HUES6 (cell line): ENCODE measurements around the gene MIPEP.
"Not testable (repeated sequence)": the region's sequence is repeated elsewhere in the genome, so short reads cannot be mapped to it uniquely, and the experiment has no call there.

Experiments used
- H3K27ac ChIP-seq: 2 replicates; pipeline ENCODE4 v1.7.0; 2013; ENCODE audit warnings: low read depth, mild to moderate bottlenecking, low read length, inconsistent platforms
- H3K27me3 ChIP-seq: 2 replicates; pipeline ENCODE4 v1.6.1; 2013; ENCODE audit warnings: low read length; ENCODE audit not compliant: control insufficient read depth, insufficient read depth
- H3K36me3 ChIP-seq: 2 replicates; pipeline ENCODE4 v1.6.1; 2013; ENCODE audit warnings: low read length; ENCODE audit not compliant: control insufficient read depth, insufficient read depth
- H3K4me1 ChIP-seq: 2 replicates; pipeline ENCODE4 v1.6.1; 2013; ENCODE audit warnings: low read length; ENCODE audit not compliant: control insufficient read depth, insufficient read depth
- H3K4me3 ChIP-seq: 2 replicates; pipeline ENCODE4 v1.5.1; 2013; ENCODE audit warnings: low read depth, low read length
- H3K9ac ChIP-seq: one replicate; pipeline ENCODE4 v1.6.1; 2013; ENCODE audit warnings: mild to moderate bottlenecking, low read length
- H3K9me3 ChIP-seq: 2 replicates; pipeline ENCODE4 v1.6.1; 2013; ENCODE audit warnings: low read depth, low read length; ENCODE audit not compliant: control insufficient read depth, insufficient read depth

Gene MIPEP

DNA sequence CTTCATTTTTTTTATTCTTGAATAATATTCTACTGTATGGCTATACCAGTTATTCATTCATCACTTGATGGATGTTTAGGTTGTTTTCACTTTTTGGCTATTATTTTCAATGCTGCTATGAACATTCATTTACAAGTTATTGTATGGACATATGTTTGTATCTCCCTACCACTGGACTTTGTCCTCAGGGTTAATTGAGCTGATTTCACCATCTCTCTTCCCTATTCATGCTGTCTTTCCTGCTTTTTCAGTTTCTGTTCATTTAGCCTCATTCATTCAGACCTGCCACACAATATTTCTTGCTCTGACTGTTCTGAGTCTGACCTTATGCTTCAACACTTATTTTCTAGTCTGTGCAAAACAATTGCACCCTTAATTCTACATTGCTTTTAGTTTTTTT, 20.4 kb upstream of the MIPEP start:
- Histone ChIP-seq H3K9me3 (no peaks in the 10 kb centered on the region), H3K36me3 (no peaks in the 10 kb centered on the region), H3K27ac (no peak overlapping the region), H3K27me3 (0 out of 2 replicates have a peak, but pooled peaks cover under 1% of the 10 kb centered on the region), H3K9ac (no peak overlapping the region), H3K4me3 (no peak overlapping the region), H3K4me1 (peaks cover 5% of the 10 kb centered on the region; the same call in 1 of the 2 replicates)

DNA sequence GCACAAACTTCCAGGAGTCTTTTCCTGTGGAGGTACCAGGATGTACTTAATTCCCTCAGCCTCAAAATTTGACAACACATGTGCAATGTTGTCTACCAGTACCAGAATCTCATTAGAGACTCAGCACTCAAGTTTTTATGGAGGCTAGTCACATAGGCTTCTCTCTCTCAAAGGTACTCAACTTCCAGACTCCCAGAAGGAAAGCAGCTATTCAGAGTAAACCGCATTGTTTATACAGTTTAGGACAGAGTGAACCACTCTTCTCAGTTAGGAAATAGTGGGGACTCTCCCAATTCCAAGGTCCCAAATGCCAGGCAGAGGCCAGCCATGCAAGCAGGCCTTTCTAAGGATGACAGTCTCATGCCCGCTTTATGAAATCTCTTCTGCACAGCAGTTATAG, 16.6 kb upstream of the MIPEP start:
- no peaks in the 10 kb centered on the region for H3K9me3 ChIP-seq
- no peak overlapping the region for H3K27ac ChIP-seq
- no peak overlapping the region for H3K9ac ChIP-seq

DNA sequence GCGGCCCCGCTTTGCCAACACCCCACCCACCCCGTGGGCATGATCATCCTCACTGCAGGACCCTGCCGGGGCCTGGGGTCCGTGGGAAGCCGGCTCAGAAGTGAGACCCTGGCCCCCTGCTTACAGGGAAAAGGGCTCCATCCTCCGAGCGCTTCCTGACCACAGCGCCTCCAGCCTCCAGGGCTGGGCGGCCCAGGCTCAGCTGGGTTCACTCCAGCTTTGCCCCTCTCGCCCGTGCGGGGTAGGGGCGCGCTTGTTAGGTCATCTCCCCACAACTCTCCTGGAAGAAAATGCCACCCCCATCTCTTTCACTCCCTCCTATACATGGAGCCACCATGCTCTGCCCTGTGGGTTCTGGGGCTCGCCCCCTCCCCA, 14.7 kb upstream of the MIPEP start:
- H3K9ac ChIP-seq = no peak overlapping the region
- H3K9me3 ChIP-seq = no peaks in the 10 kb centered on the region
- H3K27me3 ChIP-seq = peaks cover 27% of the 10 kb centered on the region
- peaks cover 2% of the 10 kb centered on the region; the same call in 1 of the 2 replicates for H3K4me1 ChIP-seq
- peak overlapping the region; percentile 54 for H3K4me3 ChIP-seq
- no peak overlapping the region for H3K27ac ChIP-seq
- H3K36me3 ChIP-seq = no peaks in the 10 kb centered on the region

More for the DNA sequence above, 16.6 kb upstream of the MIPEP start:
- Histone ChIP-seq H3K36me3 (no peaks in the 10 kb centered on the region), H3K4me1 (peaks cover 2% of the 10 kb centered on the region; the same call in 1 of the 2 replicates), H3K27me3 (peaks cover 27% of the 10 kb centered on the region), H3K4me3 (no peak overlapping the region)

DNA sequence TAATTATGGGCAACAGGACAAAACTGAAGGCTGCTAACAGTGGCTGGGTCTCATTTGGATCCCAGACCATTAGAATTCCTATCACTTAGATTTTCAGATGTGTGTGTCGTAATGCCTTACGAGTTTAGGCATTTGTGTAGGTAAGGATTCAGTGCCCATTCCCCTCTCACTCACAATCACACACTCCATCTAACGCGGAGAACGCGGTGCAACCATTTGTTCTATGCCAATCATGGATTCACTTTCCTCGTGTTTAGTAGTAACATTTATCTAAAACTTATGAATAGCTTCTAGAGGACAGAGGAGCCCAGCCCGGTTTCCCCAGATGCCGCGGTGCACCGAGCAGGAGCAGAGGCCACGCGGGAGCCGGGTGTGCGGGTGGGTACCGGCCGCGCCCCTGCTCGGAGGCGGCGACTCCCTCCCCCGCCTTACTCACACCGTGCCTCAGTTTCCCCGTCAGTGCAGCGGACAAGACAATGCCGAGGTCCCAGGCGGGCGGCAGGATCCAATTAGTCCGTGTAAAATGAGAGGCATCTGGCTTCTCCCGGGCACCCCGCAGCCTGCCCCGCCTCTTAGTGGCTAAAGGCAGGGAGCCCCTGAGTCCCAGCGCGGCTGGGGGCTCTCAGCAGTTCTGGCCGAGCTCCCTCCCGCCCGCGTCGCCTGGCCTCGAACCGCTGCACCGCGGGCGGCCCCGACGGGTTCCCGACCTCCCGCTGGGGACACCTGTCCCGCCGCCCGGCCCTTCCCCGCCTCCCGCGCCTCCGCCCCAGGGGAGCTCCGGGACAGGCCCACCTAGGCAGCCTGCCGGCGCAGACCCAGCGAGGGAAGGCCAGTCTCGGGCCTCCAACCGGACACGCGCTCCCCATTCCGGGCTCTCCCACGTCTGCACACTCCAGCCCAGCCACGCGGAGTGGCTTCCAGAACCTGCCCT, 14.0 kb upstream of the MIPEP start:
- Histone ChIP-seq H3K4me1 (peaks cover 2% of the 10 kb centered on the region; the same call in 1 of the 2 replicates), H3K4me3 (peak overlapping the region; percentile 54), H3K9ac (peak overlapping the region; percentile 33), H3K27ac (no peak overlapping the region), H3K27me3 (peaks cover 27% of the 10 kb centered on the region), H3K36me3 (no peaks in the 10 kb centered on the region), H3K9me3 (no peaks in the 10 kb centered on the region)

DNA sequence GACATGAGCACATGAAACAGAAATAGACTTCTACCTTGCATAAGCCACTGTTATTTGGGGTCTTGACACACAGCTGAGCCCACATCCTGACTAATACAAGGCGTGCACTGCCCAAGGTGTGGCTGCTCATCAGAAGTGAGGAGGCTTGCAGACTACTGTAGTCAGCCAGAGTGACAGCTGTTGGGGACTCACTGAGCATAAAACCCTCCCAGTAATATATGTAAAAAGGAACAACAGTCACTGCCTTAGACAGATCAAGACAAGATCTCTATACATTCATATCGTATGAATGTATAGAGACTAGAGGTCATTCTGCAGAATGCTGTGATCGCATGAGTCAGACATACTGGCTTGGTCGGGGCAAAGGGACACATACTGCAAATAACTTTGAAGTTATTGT, 12.2 kb upstream of the MIPEP start:
- H3K27me3 ChIP-seq = peaks cover 27% of the 10 kb centered on the region
- no peaks in the 10 kb centered on the region for H3K9me3 ChIP-seq
- no peaks in the 10 kb centered on the region for H3K36me3 ChIP-seq
- H3K4me3 ChIP-seq = no peak overlapping the region
- peaks cover 2% of the 10 kb centered on the region; the same call in 1 of the 2 replicates for H3K4me1 ChIP-seq
- H3K9ac ChIP-seq = no peak overlapping the region
- no peak overlapping the region for H3K27ac ChIP-seq

DNA sequence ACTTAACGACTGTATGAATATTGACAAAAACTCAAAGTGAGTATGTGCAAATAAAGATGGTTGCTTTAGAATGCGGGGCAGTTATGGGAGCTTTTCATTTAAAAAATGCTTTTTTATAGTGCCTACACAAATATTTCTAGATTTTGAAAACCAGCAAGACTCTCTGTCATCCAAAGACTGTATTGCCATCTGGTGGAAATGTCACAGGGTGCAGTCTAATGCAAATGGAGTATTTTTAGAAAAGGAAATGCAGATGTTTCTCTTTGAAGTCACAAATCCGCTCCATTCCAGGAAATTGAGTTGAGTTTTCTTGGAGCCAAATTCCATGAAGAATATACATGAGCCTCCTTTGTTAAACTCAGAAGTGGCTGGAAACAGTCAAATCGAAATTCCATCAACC, 10.4 kb upstream of the MIPEP start:
- H3K9me3 ChIP-seq = no peaks in the 10 kb centered on the region

DNA sequence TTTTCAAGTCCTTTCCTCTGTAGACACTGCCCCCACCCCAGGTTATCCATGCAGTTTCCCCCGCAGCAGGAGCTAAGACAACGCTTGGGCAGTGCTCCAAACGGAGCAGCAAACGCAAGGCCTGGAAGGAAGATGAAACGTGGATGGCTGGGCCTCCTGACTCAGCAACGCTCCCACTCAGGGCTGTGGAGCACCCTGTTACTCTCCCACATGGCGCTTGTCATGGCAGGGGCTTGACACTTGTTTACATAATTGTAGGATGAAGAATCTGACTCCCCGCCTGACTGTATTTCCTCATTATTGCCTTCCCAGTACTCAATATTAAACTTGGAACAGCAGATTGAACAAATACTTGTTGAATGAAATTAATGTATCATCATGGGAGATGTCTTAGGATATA, 8.9 kb upstream of the MIPEP start:
- no peak overlapping the region for H3K4me3 ChIP-seq
- no peaks in the 10 kb centered on the region for H3K36me3 ChIP-seq
- H3K27me3 ChIP-seq = peaks cover 12% of the 10 kb centered on the region
- no peaks in the 10 kb centered on the region for H3K9me3 ChIP-seq
- no peak overlapping the region for H3K27ac ChIP-seq
- no peak overlapping the region for H3K9ac ChIP-seq
- no peaks in the 10 kb centered on the region; the same call in 1 of the 2 replicates for H3K4me1 ChIP-seq

More for the DNA sequence above, 10.4 kb upstream of the MIPEP start:
- Histone ChIP-seq H3K9ac (no peak overlapping the region), H3K4me3 (no peak overlapping the region), H3K36me3 (no peaks in the 10 kb centered on the region), H3K4me1 (peaks cover 2% of the 10 kb centered on the region; the same call in 1 of the 2 replicates), H3K27me3 (peaks cover 26% of the 10 kb centered on the region), H3K27ac (no peak overlapping the region)

DNA sequence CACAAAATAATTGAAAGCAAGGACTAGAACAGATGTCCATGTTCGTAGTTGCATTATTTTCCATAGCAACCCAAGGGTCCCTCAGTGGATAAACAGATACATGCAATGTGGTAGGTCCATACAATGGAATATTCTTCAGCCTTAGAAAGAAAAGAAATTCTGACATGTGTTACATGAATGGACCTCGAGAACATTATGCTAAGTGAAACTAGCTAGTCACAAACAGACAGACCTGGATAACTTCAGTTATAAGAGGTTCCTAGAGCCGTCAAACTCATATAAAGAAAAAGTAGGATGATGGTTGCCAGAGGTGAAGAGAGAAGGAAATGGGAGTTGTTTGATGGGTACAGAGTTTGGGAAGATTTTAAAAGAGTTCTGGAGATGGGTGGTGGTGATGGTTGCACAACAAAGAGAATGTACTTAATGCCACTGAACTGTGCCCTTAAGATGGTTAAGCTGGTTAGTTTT, 8.3 kb upstream of the MIPEP start, which contains the start of gene C1QTNF9B:
Gene C1QTNF9B, minus strand, starts transcription at position 51 of the 468 bp plus-strand sequence.
- not testable (repeated sequence) for H3K4me3 ChIP-seq, H3K27me3 ChIP-seq, H3K27ac ChIP-seq, H3K4me1 ChIP-seq, H3K9ac ChIP-seq, H3K9me3 ChIP-seq, H3K36me3 ChIP-seq

DNA sequence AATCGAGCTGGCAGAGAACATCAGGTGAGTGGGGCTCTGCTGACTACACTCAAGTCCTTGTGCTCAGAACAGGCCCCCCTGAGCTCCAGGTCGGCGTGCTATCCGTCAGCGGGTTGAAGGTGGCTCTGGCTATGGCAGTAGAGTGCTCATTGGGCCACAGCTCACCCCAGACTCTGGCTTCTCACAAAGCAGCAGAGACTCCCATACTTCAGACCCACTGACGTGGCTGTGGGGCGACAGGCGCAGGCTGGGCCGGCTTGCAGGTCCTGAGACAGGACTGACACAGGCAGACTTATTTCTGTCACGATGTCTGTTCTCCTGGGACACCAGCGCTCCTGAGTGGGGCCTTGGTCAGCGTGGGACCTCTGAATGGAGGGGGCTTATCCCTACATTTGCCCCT, 5.5 kb upstream of the MIPEP start:
- H3K9ac ChIP-seq, H3K4me3 ChIP-seq, H3K27ac ChIP-seq, H3K9me3 ChIP-seq, H3K4me1 ChIP-seq, H3K36me3 ChIP-seq, H3K27me3 ChIP-seq: not testable (repeated sequence)

DNA sequence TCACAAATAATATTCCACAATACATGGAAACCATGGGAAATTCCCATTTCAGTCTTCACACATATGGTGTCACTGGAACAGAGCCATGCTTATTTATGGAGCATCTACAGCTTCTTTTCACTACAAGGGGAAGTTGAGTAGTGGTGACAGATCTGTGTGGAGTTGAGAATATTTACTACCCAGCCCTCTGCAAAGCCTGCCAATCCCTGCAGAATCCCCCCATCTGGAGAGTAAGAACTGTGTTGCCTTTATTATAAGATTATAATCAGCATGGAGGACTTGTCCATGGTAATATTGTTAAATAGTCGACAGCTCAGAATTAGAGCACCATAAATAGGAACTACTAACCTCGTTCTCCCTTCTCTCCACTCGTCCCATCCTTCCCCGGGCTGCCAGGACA, 4.6 kb upstream of the MIPEP start:
- H3K9me3 ChIP-seq, H3K36me3 ChIP-seq, H3K27ac ChIP-seq, H3K4me3 ChIP-seq, H3K9ac ChIP-seq, H3K4me1 ChIP-seq, H3K27me3 ChIP-seq: not testable (repeated sequence)
